Endothelial cell (in vitro differentiated cells): ENCODE results near the gene RNF145. TPM values are rescaled to one million over a fixed set of nuclear protein-coding genes. Genes with fewer than 3 reads are reported as not detected.

Experiments
- DNase-seq: peaks from one replicate; pipeline ENCODE4 v3.0.0; 2021; ENCODE audit warnings: low spot score
- H3K27ac Mint-ChIP-seq: one replicate; pipeline ENCODE4 v1.8.0; 2021; ENCODE audit warnings: mixed read lengths, inconsistent platforms; ENCODE audit not compliant: unreplicated experiment
- H3K27me3 Mint-ChIP-seq: one replicate; pipeline ENCODE4 v1.8.0; 2021; ENCODE audit warnings: mild to moderate bottlenecking, moderate library complexity, mixed read lengths, inconsistent platforms; ENCODE audit not compliant: unreplicated experiment
- H3K36me3 Mint-ChIP-seq: one replicate; pipeline ENCODE4 v1.8.0; 2021; ENCODE audit warnings: mild to moderate bottlenecking, low read depth, mixed read lengths, inconsistent platforms; ENCODE audit not compliant: unreplicated experiment
- H3K4me1 Mint-ChIP-seq: one replicate; pipeline ENCODE4 v1.8.0; 2021; ENCODE audit warnings: mild to moderate bottlenecking, mixed read lengths, inconsistent platforms; ENCODE audit not compliant: unreplicated experiment
- H3K4me3 Mint-ChIP-seq: one replicate; pipeline ENCODE4 v1.8.0; 2021; ENCODE audit warnings: mild to moderate bottlenecking, mixed read lengths, inconsistent platforms; ENCODE audit not compliant: unreplicated experiment
- H3K9me3 Mint-ChIP-seq: one replicate; pipeline ENCODE4 v1.8.0; 2021; ENCODE audit warnings: mixed read lengths, inconsistent platforms; ENCODE audit not compliant: unreplicated experiment
- CTCF ChIP-seq: fragments of 200-600 bp; sonication (generic); IDR thresholded peaks from one replicate; pipeline ENCODE4 v1.5.0; 2021; ENCODE audit warnings: antibody characterized with exemption; ENCODE audit not compliant: unreplicated experiment
- total RNA-seq: library from RNA; stranded (reverse); fragmentation: NEBNext Ultra II Directional; extraction: Animal tissue kit (Norgen Biotek cat#: 25700); gene quantifications from one replicate; pipeline ENCODE4 v1.2.1, GENCODE V29; 2021; ENCODE audit not compliant: unreplicated experiment

Gene RNF145
- total RNA-seq, 1 donor from 2014 or later: 102 TPM

- H3K9me3 Mint-ChIP-seq: no peaks in the 10 kb centered on the region
- no peak for DNase-seq
- no peak for TF ChIP-seq CTCF
- H3K27me3 Mint-ChIP-seq: no peaks in the 10 kb centered on the region
- no peak overlapping the region for H3K27ac Mint-ChIP-seq
- no peaks in the 10 kb centered on the region for H3K36me3 Mint-ChIP-seq
- H3K4me1 Mint-ChIP-seq: no peaks in the 10 kb centered on the region
- no peak overlapping the region for H3K4me3 Mint-ChIP-seq
Observed at GRCh38 chr5:159132429-159133040, 76.8 kb downstream of the RNF145 start.

GRCh38 chr5:159131951-159132350 lies 77.4 kb downstream of the RNF145 start:
- no peak for DNase-seq
- Mint-ChIP-seq H3K4me3 (no peak overlapping the region), H3K27me3 (no peaks in the 10 kb centered on the region), H3K27ac (no peak overlapping the region), H3K9me3 (no peaks in the 10 kb centered on the region), H3K36me3 (no peaks in the 10 kb centered on the region), H3K4me1 (no peaks in the 10 kb centered on the region)
- no peak for TF ChIP-seq CTCF

- Mint-ChIP-seq H3K4me3 (no peak overlapping the region), H3K9me3 (no peaks in the 10 kb centered on the region), H3K36me3 (no peaks in the 10 kb centered on the region), H3K27me3 (no peaks in the 10 kb centered on the region), H3K4me1 (no peaks in the 10 kb centered on the region), H3K27ac (no peak overlapping the region)
- TF ChIP-seq CTCF: no peak
- no peak for DNase-seq
Observed at GRCh38 chr5:159130871-159131270, 78.5 kb downstream of the RNF145 start.

- no peaks in the 10 kb centered on the region for H3K9me3 Mint-ChIP-seq
- no peak for DNase-seq
- H3K36me3 Mint-ChIP-seq: no peaks in the 10 kb centered on the region
- H3K27me3 Mint-ChIP-seq: no peaks in the 10 kb centered on the region
- no peak overlapping the region for H3K4me3 Mint-ChIP-seq
- H3K4me1 Mint-ChIP-seq: no peaks in the 10 kb centered on the region
- TF ChIP-seq CTCF: no peak
- H3K27ac Mint-ChIP-seq: no peak overlapping the region
Observed at GRCh38 chr5:159128070-159128541, 81.2 kb downstream of the RNF145 start.

- no peak for DNase-seq
- H3K27me3 Mint-ChIP-seq: no peaks in the 10 kb centered on the region
- H3K9me3 Mint-ChIP-seq: no peaks in the 10 kb centered on the region
- H3K4me1 Mint-ChIP-seq: no peaks in the 10 kb centered on the region
- H3K4me3 Mint-ChIP-seq: no peak overlapping the region
- no peaks in the 10 kb centered on the region for H3K36me3 Mint-ChIP-seq
- no peak overlapping the region for H3K27ac Mint-ChIP-seq
- no peak for TF ChIP-seq CTCF
Observed at GRCh38 chr5:159123700-159124099, 85.7 kb downstream of the RNF145 start.
